GM18909 (cell line): ENCODE measurements around the gene C3orf20.

Source experiments
- ATAC-seq: cut with Tn5 transposase; IDR thresholded peaks from one replicate; pipeline ENCODE4 v1.9.1; 2021; ENCODE audit warnings: mild to moderate bottlenecking; ENCODE audit not compliant: unreplicated experiment, poor library complexity

Gene C3orf20

DNA sequence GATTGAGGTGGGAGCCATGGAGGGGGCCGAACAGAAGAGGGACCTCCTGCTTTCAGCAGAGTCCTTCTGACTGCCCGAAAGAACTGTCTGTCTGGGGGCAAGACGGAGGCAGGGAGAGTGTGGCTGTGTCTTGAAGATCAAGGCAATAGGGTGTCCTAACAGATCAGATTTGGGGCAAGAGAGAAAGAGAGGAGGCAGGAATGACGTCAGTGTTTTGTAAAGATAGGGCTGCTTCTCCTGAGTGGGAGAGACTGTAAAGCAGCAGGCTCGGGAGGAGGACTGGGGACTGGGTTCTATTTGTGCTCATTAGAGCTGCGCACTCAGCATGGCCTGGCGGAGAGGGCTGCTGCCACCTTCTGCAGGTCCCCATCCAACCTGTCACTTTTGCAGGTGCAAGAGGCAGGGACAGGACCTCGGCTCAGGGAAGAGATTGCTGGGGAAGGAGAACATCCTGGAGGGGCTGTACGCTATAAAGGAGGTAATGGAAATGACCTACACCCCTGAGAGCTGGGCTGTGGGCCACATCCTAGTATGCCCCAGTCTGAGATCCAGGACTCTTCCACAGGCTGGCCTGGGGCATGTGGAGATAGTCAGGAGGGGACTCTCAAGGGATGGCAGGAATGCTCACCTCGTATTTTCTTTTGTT lies 114.8 kb downstream of the C3orf20 start:
- no peak for ATAC-seq

DNA sequence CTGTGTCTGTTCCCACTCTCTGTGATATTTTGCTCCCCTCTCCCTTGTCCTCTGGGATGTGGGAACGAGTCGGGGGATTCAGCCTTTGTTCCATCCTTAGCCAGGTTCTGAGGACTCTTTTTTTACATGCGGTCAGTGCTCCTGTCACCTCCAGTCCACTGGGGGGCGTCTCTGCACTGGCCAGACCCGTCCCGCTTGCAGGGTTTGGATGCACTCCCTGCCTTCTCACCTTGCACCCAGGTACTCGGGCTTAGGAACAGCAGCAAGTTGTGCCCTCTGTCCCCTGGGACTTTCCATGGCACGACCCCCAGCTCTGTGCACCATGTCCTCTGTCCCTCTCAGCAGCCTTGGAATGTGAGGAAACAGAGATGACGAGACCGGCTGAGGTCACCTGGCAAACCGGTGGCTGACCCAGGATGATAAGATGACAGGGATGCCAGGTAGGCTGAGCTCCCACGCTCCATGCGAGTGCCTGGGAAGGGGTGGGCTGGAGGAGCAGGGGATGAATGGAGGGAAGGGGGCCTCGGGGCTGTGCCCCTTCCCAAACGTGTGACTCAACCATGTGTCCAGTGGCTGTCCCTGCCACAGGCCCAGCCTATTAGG lies 116.5 kb downstream of the C3orf20 start:
- no peak for ATAC-seq

DNA sequence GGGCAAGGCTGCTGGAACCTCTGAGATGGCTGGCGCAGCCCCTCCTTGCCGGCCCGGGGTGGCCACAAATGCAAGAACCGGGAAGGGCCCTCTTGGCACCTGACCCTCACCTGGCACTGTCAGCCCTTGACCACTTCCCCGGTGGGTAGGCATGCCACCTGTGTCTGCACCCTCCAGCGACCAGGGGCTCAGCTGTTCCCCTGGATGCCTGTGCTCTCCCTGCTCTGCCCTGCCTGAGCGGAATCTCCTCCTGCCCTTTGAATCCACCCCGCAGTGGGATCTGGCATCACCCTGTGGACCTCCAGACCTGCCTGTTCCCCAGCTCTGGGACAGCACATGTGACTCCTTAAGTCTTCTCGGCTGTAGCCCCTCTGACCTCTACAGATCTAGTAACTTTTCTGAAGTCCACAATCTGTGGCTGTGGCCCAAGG lies 117.8 kb downstream of the C3orf20 start:
- no peak for ATAC-seq

DNA sequence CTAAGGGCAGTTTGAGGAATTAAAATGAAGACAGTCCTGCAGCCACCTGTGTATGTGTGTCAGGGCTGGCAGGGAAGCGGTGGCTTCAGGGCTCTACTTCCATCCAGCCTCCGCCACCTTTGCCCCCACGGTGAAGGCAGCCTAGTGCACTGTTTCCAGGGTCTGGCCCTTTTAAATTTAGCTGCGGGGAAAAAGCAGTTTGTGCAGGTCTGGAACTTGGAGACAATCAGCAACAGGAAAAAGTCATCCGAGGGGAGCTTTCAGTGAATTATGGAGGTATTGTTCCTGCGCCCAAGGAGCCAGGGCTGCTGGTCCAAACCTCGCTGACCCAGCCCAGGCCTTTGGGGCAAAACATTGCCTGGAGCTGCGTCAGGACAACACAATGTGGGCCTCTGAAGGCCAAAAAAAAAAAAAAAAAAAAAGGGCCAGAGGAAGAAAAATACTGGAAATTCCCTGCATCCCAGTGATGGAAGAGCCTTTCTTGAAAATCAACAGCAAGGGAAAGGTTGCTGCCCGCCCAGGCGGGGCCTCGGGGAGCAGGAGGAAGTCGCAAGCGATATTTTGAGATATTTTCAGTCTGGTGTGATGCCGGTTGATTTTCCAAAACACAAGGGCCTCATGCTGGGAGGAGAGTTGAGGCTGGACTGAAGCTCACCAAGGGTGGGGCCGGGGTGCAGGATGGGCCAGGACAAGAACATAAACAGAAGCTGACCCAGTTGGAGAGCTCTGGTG lies 118.4 kb downstream of the C3orf20 start:
- no peak for ATAC-seq

DNA sequence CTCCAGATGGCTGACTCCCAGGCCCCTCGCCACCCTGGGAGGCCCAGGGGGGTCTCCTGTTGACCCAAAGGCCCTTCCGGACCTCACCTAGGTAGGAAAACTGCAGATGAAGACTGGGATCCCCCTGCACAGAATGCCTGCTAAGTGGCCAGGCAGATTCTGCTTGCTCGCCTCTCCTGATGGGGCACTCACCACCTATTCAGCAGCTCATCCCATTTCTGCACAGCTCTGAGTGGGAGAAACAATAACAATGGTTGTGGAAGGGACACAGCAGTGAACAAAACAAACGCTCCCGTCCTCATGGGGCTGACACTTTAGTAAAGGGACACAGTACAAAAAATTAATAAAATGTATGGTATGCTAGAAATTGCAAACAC lies 118.9 kb downstream of the C3orf20 start:
- ATAC-seq: no peak

DNA sequence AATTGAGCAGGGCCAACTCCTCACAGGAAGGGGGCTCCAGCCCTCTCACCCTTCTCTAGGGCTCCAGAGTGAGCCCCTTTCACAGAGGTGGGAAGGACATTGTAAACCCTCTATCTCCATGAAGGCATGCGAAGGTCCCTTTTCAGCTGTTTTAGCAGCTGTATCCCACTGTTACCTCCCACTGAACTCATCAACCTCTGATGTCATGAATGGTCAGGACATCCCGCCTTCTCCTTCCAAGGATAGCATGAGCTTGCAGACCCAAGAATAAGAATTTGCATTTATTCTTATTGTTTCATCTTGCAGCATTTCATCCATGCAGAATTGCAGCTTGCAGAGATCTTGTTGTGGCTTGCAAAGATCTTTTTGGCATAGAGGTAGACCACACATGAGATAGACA lies 119.5 kb downstream of the C3orf20 start:
- ATAC-seq: no peak

DNA sequence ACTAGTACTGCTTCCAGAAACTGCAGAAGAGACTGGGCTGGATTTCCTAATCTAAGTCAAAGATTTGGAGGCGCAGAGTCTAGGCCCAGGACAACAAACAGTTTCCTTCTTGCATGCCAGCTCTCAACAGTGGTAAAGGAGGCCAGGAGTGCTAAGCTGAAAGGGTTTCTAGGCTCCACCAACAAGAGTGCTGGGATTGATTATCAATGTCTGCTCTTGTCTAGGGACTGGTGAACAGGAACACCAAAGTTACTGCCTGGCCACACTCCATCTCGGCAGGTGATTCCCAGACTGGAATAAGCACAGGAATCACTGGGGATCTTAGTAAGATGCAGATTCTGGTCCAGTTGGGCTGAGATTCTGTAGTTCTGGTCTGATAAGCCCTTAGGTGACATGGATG lies 121.1 kb downstream of the C3orf20 start:
- ATAC-seq: no peak

DNA sequence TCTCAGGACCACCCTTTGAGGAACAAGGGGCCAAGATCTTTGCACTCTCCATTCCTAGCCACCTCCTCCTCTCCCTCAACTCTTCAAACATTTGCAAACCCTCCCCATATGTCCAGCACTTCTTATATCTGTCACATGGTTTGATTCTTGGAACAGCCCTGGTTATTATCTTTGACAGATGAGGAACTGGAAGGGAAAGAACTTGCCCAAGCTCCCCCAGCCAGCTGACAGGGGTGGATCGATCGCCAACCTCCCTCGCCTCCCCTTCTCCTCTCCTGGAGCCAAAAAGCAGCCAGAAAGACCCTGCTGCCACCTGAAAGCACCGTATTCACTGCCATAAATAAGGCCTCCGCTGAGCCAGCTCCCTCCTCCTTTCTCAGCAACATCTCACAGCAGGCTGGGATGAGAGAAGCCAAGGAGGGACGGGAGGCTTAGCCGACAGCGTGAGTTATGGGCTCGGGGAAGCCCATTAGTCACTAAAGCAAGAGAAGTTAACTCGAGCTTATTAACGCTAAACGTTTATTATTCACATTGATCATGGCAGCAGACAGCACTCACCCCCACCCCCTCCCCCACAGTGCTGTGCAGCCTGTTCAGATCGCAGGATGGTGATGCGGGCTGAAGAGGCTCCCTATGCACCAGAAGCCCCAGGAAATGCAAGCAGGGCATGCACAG lies 121.6 kb downstream of the C3orf20 start:
- ATAC-seq: no peak

DNA sequence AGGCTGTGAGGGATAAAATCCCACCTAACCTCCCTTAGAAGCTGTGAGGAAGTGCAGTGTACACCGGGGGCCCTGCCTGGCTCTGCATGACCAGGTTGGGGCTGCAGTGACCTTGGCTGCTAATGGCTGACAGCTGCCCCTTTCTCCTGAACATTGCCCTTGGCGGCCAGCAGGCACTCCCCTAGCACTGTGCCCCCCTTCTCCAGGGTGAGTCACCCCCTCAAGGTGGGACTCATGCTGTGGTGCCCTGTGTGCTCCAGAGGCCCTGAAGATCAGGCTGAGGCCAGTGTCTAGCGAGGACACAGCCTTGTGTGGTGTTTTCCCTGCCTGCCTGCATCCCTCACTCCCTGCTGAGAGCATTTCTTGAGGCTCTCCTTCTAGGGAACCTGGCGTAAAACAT lies 122.8 kb downstream of the C3orf20 start:
- no peak for ATAC-seq

DNA sequence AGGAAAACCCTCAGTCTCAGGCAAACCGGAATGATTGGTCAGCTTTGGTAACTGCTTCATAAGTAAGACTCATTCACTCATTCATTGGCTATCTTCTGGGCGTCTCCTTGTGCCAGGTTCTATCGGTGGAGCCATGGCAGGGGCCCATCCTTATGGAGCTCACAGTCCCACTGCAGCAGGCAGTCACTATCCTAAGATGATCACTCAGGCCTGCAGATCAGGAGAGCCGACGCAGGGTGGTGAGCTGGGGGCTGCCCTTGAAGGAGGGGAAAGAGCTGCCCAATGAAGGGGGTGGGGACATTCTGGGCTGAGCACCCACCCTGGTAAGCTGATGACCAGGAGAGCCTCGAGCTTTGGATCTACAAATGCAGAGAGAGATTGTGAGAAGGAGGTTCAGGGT lies 123.3 kb downstream of the C3orf20 start:
- ATAC-seq: no peak

DNA sequence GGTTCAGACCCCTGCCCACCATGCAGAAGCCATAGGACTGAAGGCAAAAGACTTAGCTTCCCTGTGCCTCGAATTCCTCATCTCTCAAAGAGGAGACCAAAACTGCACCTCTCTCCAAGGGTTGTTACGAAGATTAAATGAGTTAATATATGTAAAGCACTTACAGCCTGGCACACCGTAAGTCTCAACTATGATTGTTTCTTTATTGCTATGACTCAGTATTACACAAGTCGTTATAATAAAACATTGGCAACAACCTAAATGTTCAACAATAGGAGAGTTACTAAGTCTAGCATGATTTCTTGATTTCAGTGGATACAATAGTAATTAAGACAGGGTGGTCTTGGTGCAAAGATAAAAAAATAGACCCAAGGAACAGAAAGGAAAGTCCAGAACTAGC lies 124.2 kb downstream of the C3orf20 start:
- no peak for ATAC-seq

DNA sequence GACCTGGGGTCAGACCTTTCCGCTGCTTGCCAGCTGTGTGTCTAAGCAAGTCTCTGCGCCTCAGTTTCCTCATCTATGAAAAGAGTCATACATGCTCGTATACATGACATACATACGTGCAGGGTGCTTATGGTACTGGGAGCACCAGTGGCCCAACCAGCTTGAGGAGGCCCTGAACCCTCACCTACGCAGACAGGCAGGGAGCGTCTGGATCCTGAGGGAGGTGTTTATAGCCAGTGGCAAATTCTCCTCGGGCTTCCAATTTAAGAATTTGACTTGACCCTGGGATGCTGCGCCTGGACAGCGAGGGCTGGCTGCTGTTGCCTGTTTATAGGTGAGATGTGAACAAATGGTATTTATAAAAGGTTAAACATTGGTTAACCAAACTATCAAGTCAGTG lies 126.1 kb downstream of the C3orf20 start:
- no peak for ATAC-seq

DNA sequence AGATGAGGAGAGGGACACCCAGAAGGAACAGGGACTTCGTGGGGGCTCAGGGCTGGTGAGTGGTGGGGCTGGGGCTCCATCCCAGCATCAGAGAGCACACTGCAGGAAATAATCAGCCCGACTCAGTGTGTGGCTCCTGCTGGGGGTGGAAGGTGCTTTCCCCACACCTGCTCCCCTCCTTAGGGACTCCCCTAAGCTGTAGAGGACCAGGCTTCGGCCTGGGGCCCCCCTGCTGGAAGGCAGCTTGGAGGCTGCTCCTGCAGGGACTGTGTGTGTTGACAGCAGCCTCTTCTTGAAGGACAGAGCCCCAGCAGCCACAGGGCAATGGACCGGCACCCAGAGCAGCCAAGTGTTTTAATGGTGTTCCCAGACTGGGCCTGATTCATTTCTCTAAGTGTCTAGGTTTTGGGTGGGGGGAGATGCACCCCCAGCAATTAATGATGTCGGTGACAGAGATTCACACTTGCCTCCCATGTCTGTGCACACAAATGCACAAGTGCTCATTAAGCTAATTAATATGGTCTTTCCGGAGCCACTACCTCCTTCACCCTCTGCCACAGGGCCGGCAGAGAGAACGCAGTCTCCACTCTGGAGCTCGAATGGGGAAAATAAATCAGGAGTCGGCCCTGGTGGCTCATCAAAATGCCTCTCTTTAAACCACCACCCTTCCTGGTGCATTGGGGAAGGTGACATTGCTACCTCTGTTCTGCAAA lies 126.9 kb downstream of the C3orf20 start:
- no peak for ATAC-seq

DNA sequence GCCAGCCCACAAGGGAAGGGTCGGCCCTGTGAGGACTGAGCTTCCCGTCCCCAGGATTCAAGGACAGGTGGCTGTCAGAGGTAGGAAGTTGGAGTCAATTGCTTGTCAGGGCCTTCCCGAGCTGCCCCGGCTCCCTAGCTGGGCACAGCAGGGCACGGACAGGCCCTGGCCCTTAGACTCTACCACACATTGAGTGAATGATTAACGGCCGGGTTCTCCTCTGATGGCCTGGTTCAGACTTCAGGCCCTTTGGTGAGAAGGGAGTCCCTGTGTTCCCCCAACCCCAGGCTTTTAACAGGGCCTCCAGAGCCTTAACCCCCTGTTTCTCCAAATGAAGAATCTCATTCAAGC lies 127.4 kb downstream of the C3orf20 start:
- ATAC-seq: no peak

DNA sequence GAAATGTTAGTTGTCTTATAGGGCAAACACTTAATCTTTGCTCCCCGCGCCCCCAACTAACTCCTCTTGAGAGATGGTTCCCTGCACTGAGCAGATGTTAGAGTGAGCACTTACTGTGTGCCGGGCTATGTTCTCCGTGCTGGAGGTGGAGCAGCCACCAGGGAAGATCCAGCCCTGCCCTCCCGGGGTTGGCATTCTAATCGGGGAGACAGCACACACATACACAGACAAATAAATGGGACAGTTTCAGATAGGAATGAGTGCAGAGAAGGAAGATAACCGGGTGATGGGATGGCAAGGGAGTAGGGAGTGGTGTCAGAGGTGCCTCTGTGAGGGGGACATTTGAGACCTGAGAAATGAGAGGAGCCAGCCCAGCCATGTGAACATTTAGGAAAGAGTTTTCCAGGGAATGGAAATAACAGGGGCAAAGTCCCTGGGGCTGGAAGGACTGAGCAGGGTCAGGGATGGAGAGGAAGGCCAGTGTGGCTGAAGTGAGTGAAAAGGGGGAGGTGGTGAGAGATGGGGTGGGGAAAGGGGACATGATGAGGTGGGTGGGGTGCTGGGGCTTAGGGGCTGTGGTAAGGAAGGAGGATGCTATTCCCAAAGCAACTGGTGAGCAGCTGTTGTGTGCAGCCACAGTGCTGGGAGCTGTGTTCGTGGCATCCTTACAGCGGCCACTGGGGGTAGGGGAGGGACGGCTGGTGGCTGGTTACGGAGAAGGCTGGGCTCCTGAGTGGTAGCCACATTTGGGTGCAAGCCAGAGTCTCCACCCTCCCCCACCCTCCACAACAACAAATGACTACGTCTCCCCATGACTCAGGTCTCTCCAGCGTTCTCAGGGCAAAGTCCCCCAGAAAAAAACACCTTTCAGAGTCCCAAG lies 128.4 kb downstream of the C3orf20 start:
- ATAC-seq: no peak

DNA sequence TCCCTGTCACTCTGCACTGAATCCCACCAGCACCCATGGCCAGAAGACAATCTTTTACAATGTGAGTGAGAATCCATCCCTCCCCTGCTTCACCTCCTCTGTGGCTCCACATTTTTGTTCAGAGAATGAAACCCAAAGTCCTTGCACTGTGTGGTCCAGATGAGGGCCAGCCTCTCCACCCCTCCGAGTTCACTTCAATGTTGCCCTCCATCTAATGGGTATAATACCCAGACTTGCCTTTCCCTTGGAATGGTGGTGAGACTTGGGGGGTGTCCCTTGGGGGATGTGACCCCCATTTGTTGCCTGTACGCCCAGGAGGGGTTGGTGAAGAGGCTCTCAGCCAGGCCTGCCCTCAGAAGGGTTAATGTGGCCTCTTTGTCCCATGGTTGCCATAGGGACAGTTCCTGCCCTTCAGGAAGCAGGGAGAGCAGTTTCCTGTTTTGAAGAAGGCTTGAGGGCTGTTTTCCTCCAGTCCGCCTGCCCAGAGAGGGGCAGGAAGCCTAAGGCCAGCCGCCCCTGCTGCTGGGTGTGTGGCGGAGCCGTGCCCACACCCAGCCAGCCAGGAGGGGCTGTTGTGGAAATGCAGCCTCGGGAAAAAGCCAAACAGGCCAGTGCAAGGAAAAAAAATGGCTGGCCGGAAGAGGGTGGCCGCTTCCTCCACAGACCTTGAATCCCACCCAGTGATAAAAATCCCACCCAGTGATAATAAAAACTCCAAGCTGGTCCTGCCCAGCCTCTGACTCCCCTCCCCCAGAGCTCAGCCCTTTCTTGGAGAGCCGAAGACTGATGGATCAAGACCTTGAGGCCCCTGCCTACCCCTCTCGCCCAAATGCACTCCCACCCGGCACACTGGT lies 129.3 kb downstream of the C3orf20 start:
- no peak for ATAC-seq

DNA sequence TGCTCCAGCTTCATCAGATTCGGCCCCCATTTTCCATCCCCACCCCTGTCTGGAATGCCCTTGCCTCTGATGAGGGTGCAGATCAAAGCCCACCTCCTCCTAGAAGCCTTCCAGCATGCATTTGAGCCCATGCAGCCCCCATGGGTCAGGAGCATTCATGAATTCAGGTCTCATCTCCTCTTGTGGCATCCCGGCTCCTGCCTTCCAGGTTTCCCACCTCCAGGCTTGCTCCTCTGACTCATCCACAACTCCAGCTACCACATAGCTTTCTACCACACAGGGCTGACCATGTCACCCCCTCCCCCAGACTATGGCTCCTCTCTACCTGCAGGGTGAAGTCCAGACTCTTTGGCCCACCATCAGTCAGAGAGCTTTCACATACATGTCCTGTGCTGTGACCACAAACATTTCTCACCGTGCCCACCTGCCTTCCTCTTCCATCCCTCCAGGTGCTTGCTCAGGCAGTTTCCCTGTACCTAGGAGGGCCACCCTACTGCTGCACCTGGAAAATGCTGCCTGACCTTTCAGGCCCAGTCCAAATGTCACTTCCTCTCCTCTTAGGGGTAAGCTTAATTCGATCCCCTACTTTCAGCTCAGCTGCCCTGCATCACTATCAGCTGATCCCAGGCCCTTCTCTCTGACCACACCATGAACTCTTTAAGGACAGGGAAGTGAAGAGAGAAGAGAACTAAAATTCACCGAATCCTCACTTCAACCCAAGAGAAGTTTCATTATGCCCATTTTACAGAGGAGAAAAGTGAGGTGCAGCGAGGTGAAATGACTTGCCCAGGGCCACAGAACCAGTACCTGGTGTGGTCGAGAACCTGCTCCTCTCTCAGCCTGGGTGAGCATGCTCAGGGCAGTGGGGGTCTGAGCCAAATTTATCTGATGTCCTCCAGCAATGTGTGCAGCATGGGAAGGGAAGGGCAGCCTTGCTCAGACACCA lies 130.2 kb downstream of the C3orf20 start:
- ATAC-seq: no peak
